ENCODE data around the gene CARD10. TPM values are rescaled to one million over a fixed set of nuclear protein-coding genes. Genes with fewer than 3 reads are reported as not detected.
A peak's percentile ranks its signal among the peaks of the same experiment; 100 is the strongest.

CARD10 gene
- total RNA-seq, 4 donors from 2014 or later, result 6.0 to 15.3 (median 8.8) TPM

- 85% methylated on average over 8 of the region's 12 CpGs for WGBS
- DNase-seq (ENCODE audit: extremely low spot score), result no peak
Observed at GRCh38 chr22:37526376-37526775, 7.2 kb upstream of the CARD10 start.

GRCh38 chr22:37525746-37526350 lies 6.6 kb upstream of the CARD10 start:
- WGBS, result 78% methylated on average over 7 of the region's 7 CpGs
- intact Hi-C loops (cut with DNase I), result no loop called here
- Histone ChIP-seq H3K4me1 (peaks cover 4 to 9% (median 7%) of the 10 kb centered on the region in 4 donors), H3K9me3 (no peaks in the 10 kb centered on the region), H3K36me3 (no peaks in the 10 kb centered on the region), H3K4me3 (no peak overlapping the region), H3K27me3 (peaks cover 0 to 41% (median 0%) of the 10 kb centered on the region in 4 donors), H3K27ac (replicated peaks in 1 of 4) (no peak overlapping the region)
- TF ChIP-seq POLR2A (IDR thresholded peaks at IDR 0.05; ENCODE audit: low read depth) (no peak), POLR2AphosphoS5 (IDR thresholded peaks at IDR 0.05) (no peak), EP300 (IDR thresholded peaks at IDR 0.05) (no peak), CTCF (IDR thresholded peaks at IDR 0.05) (no peak)
- DNase-seq (ENCODE audit: extremely low spot score), result no peak

More at GRCh38 chr22:37526376-37526775, 7.2 kb upstream of the CARD10 start:
- H3K4me1 ChIP-seq, result peaks cover 4 to 6% (median 5%) of the 10 kb centered on the region in 4 donors
- H3K9me3 ChIP-seq, result no peaks in the 10 kb centered on the region
- H3K27me3 ChIP-seq, result peaks cover 0 to 35% (median 0%) of the 10 kb centered on the region in 4 donors
- H3K27ac ChIP-seq (replicated peaks in 1 of 4), result no peak overlapping the region
- intact Hi-C loops (cut with DNase I), result no loop called here
- TF ChIP-seq POLR2AphosphoS5 (IDR thresholded peaks at IDR 0.05) (no peak), POLR2A (IDR thresholded peaks at IDR 0.05; ENCODE audit: low read depth) (no peak), CTCF (IDR thresholded peaks at IDR 0.05) (no peak), EP300 (IDR thresholded peaks at IDR 0.05) (no peak)
- H3K4me3 ChIP-seq, result no peak overlapping the region
- no peaks in the 10 kb centered on the region for H3K36me3 ChIP-seq

- H3K9me3 ChIP-seq, result no peaks in the 10 kb centered on the region
- 41% methylated on average over 7 of the region's 10 CpGs for WGBS
- peaks cover 0 to 47% (median 0%) of the 10 kb centered on the region in 4 donors for H3K27me3 ChIP-seq
- H3K27ac ChIP-seq (replicated peaks in 1 of 4), result peak overlapping the region in 2 of 4 donors; percentile 13 to 28
- no peaks in the 10 kb centered on the region for H3K36me3 ChIP-seq
- H3K4me1 ChIP-seq, result peaks cover 5 to 11% (median 9%) of the 10 kb centered on the region in 4 donors
- no peak for TF ChIP-seq EP300 (IDR thresholded peaks at IDR 0.05)
- TF ChIP-seq POLR2A (IDR thresholded peaks at IDR 0.05; ENCODE audit: low read depth), result no peak
- no peak for TF ChIP-seq CTCF (IDR thresholded peaks at IDR 0.05)
- TF ChIP-seq POLR2AphosphoS5 (IDR thresholded peaks at IDR 0.05), result no peak
- intact Hi-C loops (cut with DNase I), result no loop called here
- no peak for DNase-seq (ENCODE audit: extremely low spot score)
- H3K4me3 ChIP-seq, result no peak overlapping the region
Observed at GRCh38 chr22:37525073-37525745, 6.0 kb upstream of the CARD10 start.

GRCh38 chr22:37522482-37522881 lies 3.3 kb upstream of the CARD10 start:
- no peaks in the 10 kb centered on the region for H3K36me3 ChIP-seq
- intact Hi-C loops (cut with DNase I), result no loop called here
- no peak overlapping the region for H3K27ac ChIP-seq (replicated peaks in 1 of 4)
- no peak for TF ChIP-seq POLR2A (IDR thresholded peaks at IDR 0.05; ENCODE audit: low read depth)
- H3K4me3 ChIP-seq, result no peak overlapping the region
- H3K27me3 ChIP-seq, result peaks cover 0 to 67% (median 4%) of the 10 kb centered on the region in 4 donors
- H3K4me1 ChIP-seq, result peaks cover 15 to 28% (median 23%) of the 10 kb centered on the region in 4 donors
- no peak for DNase-seq (ENCODE audit: extremely low spot score)
- no peaks in the 10 kb centered on the region for H3K9me3 ChIP-seq
- 98% methylated on average over 6 of the region's 6 CpGs for WGBS

GRCh38 chr22:37521236-37521739 lies 2.1 kb upstream of the CARD10 start:
- intact Hi-C loops (cut with DNase I), result no loop called here
- Histone ChIP-seq H3K27me3 (peaks cover 0 to 73% (median 4%) of the 10 kb centered on the region in 4 donors), H3K4me3 (no peak overlapping the region), H3K4me1 (peaks cover 15 to 28% (median 23%) of the 10 kb centered on the region in 4 donors), H3K36me3 (no peaks in the 10 kb centered on the region), H3K9me3 (no peaks in the 10 kb centered on the region), H3K27ac (replicated peaks in 1 of 4) (no peak overlapping the region)
- no peak for TF ChIP-seq POLR2AphosphoS5 (IDR thresholded peaks at IDR 0.05)
- TF ChIP-seq EP300 (IDR thresholded peaks at IDR 0.05), result no peak
- no peak for DNase-seq (ENCODE audit: extremely low spot score)
- 79% methylated on average over 14 of the region's 14 CpGs for WGBS

Measured in esophagus muscularis mucosa (tissue), 4 donors.